Measurements from ENCODE around the gene ZNF846.
"Not testable (repeated sequence)": the region's sequence is repeated elsewhere in the genome, so short reads cannot be mapped to it uniquely, and the experiment has no call there.

The ZNF846 gene

GRCh38 chr19:9799162-9799561 is 30.6 kb upstream of the ZNF846 start:
- TF ChIP-seq CTCF (IDR thresholded peaks at IDR 0.05; ENCODE audit: control insufficient read depth, insufficient read depth, low read depth, low read length, missing control alignments), result no peak
- no peak overlapping the region for H3K4me3 ChIP-seq (ENCODE audit: control insufficient read depth, low read depth, low read length)
- no peak for DNase-seq (ENCODE audit: low read depth)

GRCh38 chr19:9797871-9798270 is 29.3 kb upstream of the ZNF846 start:
- DNase-seq (ENCODE audit: low read depth), result no peak
- H3K4me3 ChIP-seq (ENCODE audit: control insufficient read depth, low read depth, low read length), result no peak overlapping the region
- TF ChIP-seq CTCF (IDR thresholded peaks at IDR 0.05; ENCODE audit: control insufficient read depth, insufficient read depth, low read depth, low read length, missing control alignments), result no peak

- peak; percentile 86 for TF ChIP-seq CTCF (IDR thresholded peaks at IDR 0.05; ENCODE audit: control insufficient read depth, insufficient read depth, low read depth, low read length, missing control alignments)
- peak; percentile 77 for DNase-seq (ENCODE audit: low read depth)
- no peak overlapping the region for H3K4me3 ChIP-seq (ENCODE audit: control insufficient read depth, low read depth, low read length)
Observed at GRCh38 chr19:9796113-9796773, 27.7 kb upstream of the ZNF846 start.

- no peak for DNase-seq (ENCODE audit: low read depth)
- H3K4me3 ChIP-seq (ENCODE audit: control insufficient read depth, low read depth, low read length), result peak overlapping the region; percentile 86
- TF ChIP-seq CTCF (IDR thresholded peaks at IDR 0.05; ENCODE audit: control insufficient read depth, insufficient read depth, low read depth, low read length, missing control alignments), result no peak
Observed at GRCh38 chr19:9793071-9793591, 24.6 kb upstream of the ZNF846 start.

GRCh38 chr19:9792206-9793070 is 23.9 kb upstream of the ZNF846 start:
- no peak for TF ChIP-seq CTCF (IDR thresholded peaks at IDR 0.05; ENCODE audit: control insufficient read depth, insufficient read depth, low read depth, low read length, missing control alignments)
- peak overlapping the region; percentile 86 for H3K4me3 ChIP-seq (ENCODE audit: control insufficient read depth, low read depth, low read length)
- peak; percentile 61 for DNase-seq (ENCODE audit: low read depth)

GRCh38 chr19:9791552-9792205 is 23.1 kb upstream of the ZNF846 start:
- no peak for TF ChIP-seq CTCF (IDR thresholded peaks at IDR 0.05; ENCODE audit: control insufficient read depth, insufficient read depth, low read depth, low read length, missing control alignments)
- DNase-seq (ENCODE audit: low read depth), result peak; percentile 76
- peak overlapping the region; percentile 86 for H3K4me3 ChIP-seq (ENCODE audit: control insufficient read depth, low read depth, low read length)

GRCh38 chr19:9791073-9791367 is 22.5 kb upstream of the ZNF846 start:
- not testable (repeated sequence) for DNase-seq (ENCODE audit: low read depth); H3K4me3 ChIP-seq (ENCODE audit: control insufficient read depth, low read depth, low read length)

- not testable (repeated sequence) for DNase-seq (ENCODE audit: low read depth); H3K4me3 ChIP-seq (ENCODE audit: control insufficient read depth, low read depth, low read length)
Observed at GRCh38 chr19:9789579-9789978, 21.0 kb upstream of the ZNF846 start.
